ENCODE data around the gene TCP11L2. TPM values are rescaled to one million over a fixed set of nuclear protein-coding genes. Genes with fewer than 3 reads are reported as not detected.
"Not testable (repeated sequence)": the region's sequence is repeated elsewhere in the genome, so short reads cannot be mapped to it uniquely, and the experiment has no call there.

TCP11L2 gene
- total RNA-seq, 1 experiment from 2014 or later: 6.8 TPM

GRCh38 chr12:106359646-106360399, 57.3 kb downstream of the TCP11L2 start:
- in situ Hi-C loops (cut with HindIII; ENCODE audit: low pct_unique_long_range_greater_than_20kb, low sequenced_read_pairs): no loop called here
- DNase-seq (ENCODE audit: low read depth): no peak

GRCh38 chr12:106360400-106360994, 58.0 kb downstream of the TCP11L2 start:
- in situ Hi-C loops (cut with HindIII; ENCODE audit: low pct_unique_long_range_greater_than_20kb, low sequenced_read_pairs): no loop called here
- DNase-seq (ENCODE audit: low read depth): no peak

GRCh38 chr12:106362971-106363370, 60.4 kb downstream of the TCP11L2 start:
- no peak for DNase-seq (ENCODE audit: low read depth)
- in situ Hi-C loops (cut with HindIII; ENCODE audit: low pct_unique_long_range_greater_than_20kb, low sequenced_read_pairs): no loop called here

GRCh38 chr12:106364261-106364660, 61.7 kb downstream of the TCP11L2 start:
- in situ Hi-C loops (cut with HindIII; ENCODE audit: low pct_unique_long_range_greater_than_20kb, low sequenced_read_pairs): no loop called here

GRCh38 chr12:106369624-106370346, 67.3 kb downstream of the TCP11L2 start:
- in situ Hi-C loops (cut with HindIII; ENCODE audit: low pct_unique_long_range_greater_than_20kb, low sequenced_read_pairs): no loop called here
- peak; percentile 12 for DNase-seq (ENCODE audit: low read depth)

More at GRCh38 chr12:106364261-106364660, 61.7 kb downstream of the TCP11L2 start:
- no peak for DNase-seq (ENCODE audit: low read depth)

- no peak for DNase-seq (ENCODE audit: low read depth)
- in situ Hi-C loops (cut with HindIII; ENCODE audit: low pct_unique_long_range_greater_than_20kb, low sequenced_read_pairs): no loop called here
Measured at GRCh38 chr12:106378788-106379187, 76.3 kb downstream of the TCP11L2 start.

GRCh38 chr12:106380954-106381353, 78.4 kb downstream of the TCP11L2 start:
- in situ Hi-C loops (cut with HindIII; ENCODE audit: low pct_unique_long_range_greater_than_20kb, low sequenced_read_pairs): no loop called here
- DNase-seq (ENCODE audit: low read depth): no peak

- in situ Hi-C loops (cut with HindIII; ENCODE audit: low pct_unique_long_range_greater_than_20kb, low sequenced_read_pairs); DNase-seq (ENCODE audit: low read depth): not testable (repeated sequence)
Measured at GRCh38 chr12:106381866-106382265, 79.3 kb downstream of the TCP11L2 start.

GRCh38 chr12:106386813-106387535, 84.4 kb downstream of the TCP11L2 start:
- in situ Hi-C loops (cut with HindIII; ENCODE audit: low pct_unique_long_range_greater_than_20kb, low sequenced_read_pairs): no loop called here
- no peak for DNase-seq (ENCODE audit: low read depth)

- in situ Hi-C loops (cut with HindIII; ENCODE audit: low pct_unique_long_range_greater_than_20kb, low sequenced_read_pairs): no loop called here
- DNase-seq (ENCODE audit: low read depth): no peak
Measured at GRCh38 chr12:106387848-106388377, 85.4 kb downstream of the TCP11L2 start.

- no peak for DNase-seq (ENCODE audit: low read depth)
- in situ Hi-C loops (cut with HindIII; ENCODE audit: low pct_unique_long_range_greater_than_20kb, low sequenced_read_pairs): no loop called here
Measured at GRCh38 chr12:106389151-106389550, 86.6 kb downstream of the TCP11L2 start.

GRCh38 chr12:106392759-106393158, 90.2 kb downstream of the TCP11L2 start:
- in situ Hi-C loops (cut with HindIII; ENCODE audit: low pct_unique_long_range_greater_than_20kb, low sequenced_read_pairs): no loop called here

More at GRCh38 chr12:106392759-106393158, 90.2 kb downstream of the TCP11L2 start:
- no peak for DNase-seq (ENCODE audit: low read depth)

Other genes with a start within 250 kb of the TCP11L2 start
- gene NUAK1, start 163.8 kb upstream of the TCP11L2 start, total RNA-seq (2014; rRNA removed; shearing (Covaris generic); ENCODE audit: low replicate concordance): 3.7 and 5.4 TPM in 2 replicates
- 39.1 and 55.8 TPM in 2 replicates for gene CKAP4, start 54.7 kb upstream of the TCP11L2 start, total RNA-seq (2014; rRNA removed; shearing (Covaris generic); ENCODE audit: low replicate concordance)
- gene POLR3B, start 55.0 kb downstream of the TCP11L2 start, total RNA-seq (2014; rRNA removed; shearing (Covaris generic); ENCODE audit: low replicate concordance): 0.17 and 0.78 TPM in 2 replicates

All from Caki2 (cell line).